Panc1 (cell line): ENCODE results near the gene RCN1. TPM values are rescaled to one million over a fixed set of nuclear protein-coding genes. Genes with fewer than 3 reads are reported as not detected.

ENCODE experiments used
- ATAC-seq: fragments of 200-7000 bp; cut with Tn5 transposase; 2 replicates; pipeline ENCODE4 v1.9.1; 2020; ENCODE audit warnings: mild to moderate bottlenecking, moderate library complexity
- BruUV-seq: library from RNA; stranded (reverse); fragments of 400-500 nt; replicated peaks from 2 replicates; lab custom pipeline; 2021; lab: Mats Ljungman, UMichigan
- CTCF ChIA-PET: fragments of 300-600 bp; sonication (Branson Sonifier 250); formaldehyde crosslinking; loops from one replicate; lab custom pipeline; 2022; ENCODE audit warnings: antibody characterized with exemption; lab: Charles Lee
- POLR2A ChIA-PET: fragments of 300-600 bp; sonication (Branson Sonifier 250); formaldehyde crosslinking; loops from one replicate; lab custom pipeline; 2022; ENCODE audit warnings: antibody characterized with exemption; lab: Charles Lee
- DNase-seq: peaks from one replicate; pipeline ENCODE4 v3.0.0-alpha.2; 2010; ENCODE audit warnings: low read depth, low spot score
- H3K27ac ChIP-seq: 2 replicates; pipeline ENCODE4 v1.5.1; 2011; ENCODE audit warnings: mild to moderate bottlenecking, low read length, inconsistent platforms
- H3K27me3 ChIP-seq: fragments of 200-500 bp; sonication (Bioruptor generic); 2 replicates; pipeline ENCODE4 v1.6.0; 2014; ENCODE audit warnings: low read length, inconsistent platforms; ENCODE audit not compliant: control insufficient read depth, insufficient read depth
- H3K36me3 ChIP-seq: fragments of 200-500 bp; sonication (Bioruptor generic); 2 replicates; pipeline ENCODE4 v1.5.1; 2014; ENCODE audit warnings: inconsistent platforms, mild to moderate bottlenecking, low read length, moderate library complexity; ENCODE audit not compliant: control insufficient read depth, insufficient read depth
- H3K4me1 ChIP-seq: 2 replicates; pipeline ENCODE4 v1.5.1; 2011; ENCODE audit warnings: inconsistent platforms, mild to moderate bottlenecking, low read length, moderate library complexity; ENCODE audit not compliant: control insufficient read depth, insufficient read depth
- H3K4me3 ChIP-seq, 2 experiments: 2 replicates each; pipeline ENCODE4 v1.5.1; 2011 to 2012; ENCODE audit warnings: low read depth in 2 of 2, low read length in 2 of 2, mild to moderate bottlenecking in 2 of 2, inconsistent platforms in 1 of 2, moderate library complexity in 1 of 2
- H3K9me3 ChIP-seq: fragments of 200-500 bp; sonication (Bioruptor generic); 2 replicates; pipeline ENCODE4 v1.5.1; 2014; ENCODE audit warnings: low read depth, mild to moderate bottlenecking, inconsistent platforms, low read length, moderate library complexity; ENCODE audit not compliant: control insufficient read depth, insufficient read depth
- CTCF ChIP-seq: fragments of 450-650 bp; IDR thresholded peaks from 2 replicates; pipeline ENCODE4 v1.5.1; 2017; ENCODE audit warnings: mild to moderate bottlenecking
- POLR2AphosphoS5 ChIP-seq: IDR thresholded peaks from 2 replicates; pipeline ENCODE4 v1.6.1; 2012; ENCODE audit warnings: mild to moderate bottlenecking, low read depth, low read length, moderate library complexity
- REST ChIP-seq, 2 experiments: IDR thresholded peaks; 2 replicates each; pipeline ENCODE4 v1.6.1; 2011 to 2012; ENCODE audit warnings: low read depth in 2 of 2, control low read depth in 1 of 2, low read length in 1 of 2, mild to moderate bottlenecking in 1 of 2, moderate library complexity in 1 of 2; ENCODE audit not compliant: insufficient read depth in 1 of 2
- SIN3A ChIP-seq: IDR thresholded peaks from 2 replicates; pipeline ENCODE4 v1.6.1; 2012; ENCODE audit warnings: low read depth, mild to moderate bottlenecking, low read length, moderate library complexity, borderline replicate concordance; ENCODE audit not compliant: insufficient read depth
- TCF7L2 ChIP-seq: IDR thresholded peaks from 2 replicates; pipeline ENCODE4 v1.6.1; 2011; ENCODE audit warnings: mild to moderate bottlenecking, low read depth, low read length, inconsistent platforms
- in situ Hi-C: cut with HindIII; loops from 2 replicates; pipeline ENCODE4 v1.10.0; 2016; ENCODE audit warnings: low sequenced_read_pairs, low pct_unique_long_range_greater_than_20kb
- intact Hi-C: fragments of 100-400 bp; cut with micrococcal nuclease; formaldehyde crosslinking; loops from one replicate; pipeline ENCODE4 v1.10.0; 2022; ENCODE audit not compliant: unreplicated experiment
- total RNA-seq: library from RNA; stranded (reverse); gene quantifications from one replicate; pipeline ENCODE4 v1.2.1, GENCODE V29; 2021; ENCODE audit not compliant: unreplicated experiment

The RCN1 gene
- total RNA-seq, 1 experiment from 2014 or later, result 120 TPM

- in situ Hi-C loops, result no loop called here
- H3K27ac ChIP-seq, result no peak overlapping the region
- TF ChIP-seq POLR2AphosphoS5 (no peak), CTCF (no peak), REST (IDR thresholded peaks at IDR 0.05; ENCODE audit: insufficient read depth in 1 of 2, low read depth in 2 of 2, low read length in 1 of 2) (no peak), SIN3A (no peak), TCF7L2 (no peak)
- CTCF ChIA-PET, result no interaction called here
- no TSS peak for BruUV-seq
- ATAC-seq (no peak), DNase-seq (no peak)
- no peaks in the 10 kb centered on the region for H3K36me3 ChIP-seq
- H3K4me3 ChIP-seq, result no peak overlapping the region
- no peaks in the 10 kb centered on the region for H3K4me1 ChIP-seq
- POLR2A ChIA-PET, result no interaction called here
- H3K27me3 ChIP-seq, result peaks cover 39% of the 10 kb centered on the region
- intact Hi-C loops, result no loop called here
- H3K9me3 ChIP-seq, result no peaks in the 10 kb centered on the region
Measured at GRCh38 chr11:32065865-32066629, 24.8 kb upstream of the RCN1 start.

- ATAC-seq, result no peak
- H3K27ac ChIP-seq, result no peak overlapping the region
- BruUV-seq, result no TSS peak
- no peaks in the 10 kb centered on the region for H3K9me3 ChIP-seq
- TF ChIP-seq TCF7L2 (no peak), SIN3A (no peak), CTCF (no peak), POLR2AphosphoS5 (no peak), REST (IDR thresholded peaks at IDR 0.05; ENCODE audit: insufficient read depth in 1 of 2, low read depth in 2 of 2, low read length in 1 of 2) (no peak)
- POLR2A ChIA-PET, result no interaction called here
- in situ Hi-C loops, result no loop called here
- no peaks in the 10 kb centered on the region for H3K4me1 ChIP-seq
- CTCF ChIA-PET, result no interaction called here
- no peak for DNase-seq
- H3K4me3 ChIP-seq, result no peak overlapping the region
- H3K27me3 ChIP-seq, result peaks cover 50% of the 10 kb centered on the region
- H3K36me3 ChIP-seq, result no peaks in the 10 kb centered on the region
- intact Hi-C loops, result no loop called here
Measured at GRCh38 chr11:32068134-32068870, 22.6 kb upstream of the RCN1 start.
